WTC11 (cell line): ENCODE measurements around the gene ATP6V1C2. TPM values are rescaled to one million over a fixed set of nuclear protein-coding genes. Genes with fewer than 3 reads are reported as not detected.
A peak's percentile ranks its signal among the peaks of the same experiment; 100 is the strongest.

Source experiments
- ATAC-seq: fragments of 200-7000 bp; cut with Tn5 transposase; 2 replicates; pipeline ENCODE4 v1.10.0; 2021; ENCODE audit warnings: mild to moderate bottlenecking, moderate library complexity
- CTCF ChIA-PET: fragments of 300-600 bp; sonication (Branson Sonifier 250); formaldehyde crosslinking; loops from one replicate; lab custom pipeline; 2021; ENCODE audit warnings: antibody characterized with exemption; lab: Charles Lee
- POLR2A ChIA-PET: fragments of 350-600 bp; sonication (Branson Sonifier 250); formaldehyde crosslinking; loops from one replicate; lab custom pipeline; 2021; ENCODE audit warnings: antibody characterized with exemption; lab: Charles Lee
- DNase-seq: peaks from one replicate; pipeline ENCODE4 v3.0.0; 2021; ENCODE audit warnings: low spot score
- H3K27ac Mint-ChIP-seq: 2 replicates; pipeline ENCODE4 v1.8.0; 2021; ENCODE audit warnings: mixed read lengths
- H3K27me3 Mint-ChIP-seq: 2 replicates; pipeline ENCODE4 v1.8.0; 2021; ENCODE audit warnings: low read depth, mild to moderate bottlenecking, moderate library complexity, mixed read lengths
- H3K36me3 Mint-ChIP-seq: 2 replicates; pipeline ENCODE4 v1.8.0; 2021; ENCODE audit warnings: mixed read lengths
- H3K4me1 Mint-ChIP-seq: 2 replicates; pipeline ENCODE4 v1.8.0; 2022; ENCODE audit warnings: mixed read lengths
- H3K4me3 Mint-ChIP-seq: 2 replicates; pipeline ENCODE4 v1.8.0; 2021; ENCODE audit warnings: mild to moderate bottlenecking, moderate library complexity, mixed read lengths
- H3K9me3 Mint-ChIP-seq: 2 replicates; pipeline ENCODE4 v1.8.0; 2021; ENCODE audit warnings: mixed read lengths
- AR ChIP-seq: fragments of 250-450 bp; sonication (Bioruptor Pico); IDR thresholded peaks from 2 replicates; pipeline ENCODE4 v1.9.0; 2021; ENCODE audit warnings: mild to moderate bottlenecking
- CBFB ChIP-seq: sonication (generic); formaldehyde crosslinking; IDR thresholded peaks from 2 replicates; pipeline ENCODE4 v1.8.1; 2022; ENCODE audit warnings: mild to moderate bottlenecking, low read depth, missing genetic modification reagents
- CDX4 ChIP-seq: fragments of 250-450 bp; sonication (Bioruptor Pico); IDR thresholded peaks from 2 replicates; pipeline ENCODE4 v1.9.0; 2021; ENCODE audit warnings: moderate library complexity, mild to moderate bottlenecking, inconsistent platforms, borderline replicate concordance
- ESRRA ChIP-seq: sonication (generic); formaldehyde crosslinking; IDR thresholded peaks from 2 replicates; pipeline ENCODE4 v1.8.1; 2022; ENCODE audit warnings: mild to moderate bottlenecking, missing genetic modification reagents, borderline replicate concordance
- FOXP4 ChIP-seq: sonication (generic); formaldehyde crosslinking; IDR thresholded peaks from 2 replicates; pipeline ENCODE4 v1.8.0; 2022; ENCODE audit warnings: mild to moderate bottlenecking, missing genetic modification reagents
- JAZF1 ChIP-seq: fragments of 250-450 bp; sonication (Bioruptor Pico); IDR thresholded peaks from 2 replicates; pipeline ENCODE4 v1.9.0; 2021; ENCODE audit warnings: moderate library complexity, mild to moderate bottlenecking, inconsistent platforms
- OVOL2 ChIP-seq: fragments of 250-450 bp; sonication (Bioruptor Pico); IDR thresholded peaks from 2 replicates; pipeline ENCODE4 v1.9.0; 2021; ENCODE audit warnings: mild to moderate bottlenecking, borderline replicate concordance
- PREB ChIP-seq: sonication (generic); formaldehyde crosslinking; IDR thresholded peaks from 2 replicates; pipeline ENCODE4 v1.8.1; 2022; ENCODE audit warnings: mild to moderate bottlenecking, missing genetic modification reagents, moderate library complexity, borderline replicate concordance
- RELA ChIP-seq: sonication (generic); formaldehyde crosslinking; IDR thresholded peaks from 2 replicates; pipeline ENCODE4 v1.8.1; 2022; ENCODE audit warnings: missing genetic modification reagents, mild to moderate bottlenecking, borderline replicate concordance
- RORB ChIP-seq: fragments of 250-450 bp; sonication (Bioruptor Pico); IDR thresholded peaks from 2 replicates; pipeline ENCODE4 v1.9.0; 2021; ENCODE audit warnings: mild to moderate bottlenecking
- SOX15 ChIP-seq: fragments of 250-450 bp; sonication (Bioruptor Pico); IDR thresholded peaks from 2 replicates; pipeline ENCODE4 v1.9.0; 2021; ENCODE audit warnings: mild to moderate bottlenecking
- SP1 ChIP-seq: sonication (generic); formaldehyde crosslinking; conservative IDR thresholded peaks from 2 replicates; pipeline ENCODE4 v1.8.1; 2022; ENCODE audit warnings: missing genetic modification reagents
- ZBTB21 ChIP-seq: sonication (generic); formaldehyde crosslinking; IDR thresholded peaks from 2 replicates; pipeline ENCODE4 v1.8.1; 2023; ENCODE audit warnings: mild to moderate bottlenecking, missing genetic modification reagents, borderline replicate concordance
- ZNF121 ChIP-seq: sonication (generic); formaldehyde crosslinking; IDR thresholded peaks from 2 replicates; pipeline ENCODE4 v1.8.0; 2023; ENCODE audit warnings: missing genetic modification reagents
- ZNF232 ChIP-seq: sonication (generic); formaldehyde crosslinking; IDR thresholded peaks from 2 replicates; pipeline ENCODE4 v1.8.0; 2022; ENCODE audit warnings: mild to moderate bottlenecking, missing genetic modification reagents
- total RNA-seq: library from RNA; stranded (reverse); gene quantifications from 3 replicates; pipeline ENCODE4 v1.2.3, GENCODE V29; 2021

ATP6V1C2 gene
- total RNA-seq, 1 experiment from 2014 or later: 0.42 TPM

DNA sequence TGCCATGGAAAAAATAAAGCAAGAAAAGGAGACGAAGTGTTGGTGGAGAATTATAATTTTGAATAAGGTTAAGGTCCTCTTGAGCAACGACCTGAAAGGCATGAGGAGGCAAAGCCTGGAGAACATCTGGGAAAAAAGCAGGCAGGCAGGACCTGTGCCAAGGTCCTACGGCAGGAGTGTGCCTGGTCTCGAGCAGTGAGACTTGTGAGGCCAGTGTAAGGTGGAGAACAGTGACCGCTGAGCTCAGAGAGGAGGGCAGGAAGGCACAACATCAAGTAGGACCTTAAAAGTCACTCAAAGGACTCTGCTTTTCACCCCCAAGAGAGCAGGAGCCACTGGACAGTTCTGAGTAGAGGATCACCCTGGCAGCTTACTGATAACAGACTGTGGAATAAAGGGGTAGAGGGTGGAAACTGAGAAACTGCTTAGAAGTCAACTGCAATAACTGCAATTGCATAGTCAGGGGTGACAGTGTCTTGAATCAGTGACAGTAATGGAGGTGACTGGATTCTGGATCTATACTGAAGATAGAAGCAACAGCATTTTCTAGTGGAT is 35.2 kb upstream of the ATP6V1C2 start:
- ATAC-seq (no peak), DNase-seq (no peak)
- no peak overlapping the region for H3K4me3 Mint-ChIP-seq
- CTCF ChIA-PET: interaction anchor here (0.6 kb wide), 1 partner anchor 848 kb away, joined by 3 read pairs; no protein-coding TSS in a partner anchor
- TF ChIP-seq OVOL2 (no peak), PREB (no peak)
- POLR2A ChIA-PET: no interaction called here
- no peaks in the 10 kb centered on the region for H3K27me3 Mint-ChIP-seq
- peaks cover 2% of the 10 kb centered on the region; the same call in 1 of the 2 replicates for H3K4me1 Mint-ChIP-seq
- H3K36me3 Mint-ChIP-seq: peaks cover 14% of the 10 kb centered on the region
- no peaks in the 10 kb centered on the region for H3K9me3 Mint-ChIP-seq
- no peak overlapping the region; the same call in 1 of the 2 replicates for H3K27ac Mint-ChIP-seq

GRCh38 chr2:10688921-10689807 is 32.3 kb upstream of the ATP6V1C2 start:
- DNase-seq (no peak), ATAC-seq (peak; percentile 11; the same call in 1 of the 2 replicates)
- no peak for TF ChIP-seq RORB (CRISPR knock-in tag)
- TF ChIP-seq CDX4: no peak
- no peak for TF ChIP-seq SOX15 (CRISPR knock-in tag)
- TF ChIP-seq SP1 (CRISPR knock-in tag): no peak
- no peak for TF ChIP-seq ESRRA (CRISPR knock-in tag)
- TF ChIP-seq JAZF1 (CRISPR knock-in tag): no peak
- TF ChIP-seq CBFB (CRISPR knock-in tag): no peak
- TF ChIP-seq AR (CRISPR knock-in tag): no peak
- no peak for TF ChIP-seq ZBTB21
- TF ChIP-seq ZNF232 (CRISPR knock-in tag): no peak
- TF ChIP-seq RELA (CRISPR knock-in tag): no peak
- no peaks in the 10 kb centered on the region for H3K9me3 Mint-ChIP-seq
- H3K27me3 Mint-ChIP-seq: no peaks in the 10 kb centered on the region
- ChIA-PET POLR2A (interaction anchor here (0.5 kb wide), 1 partner anchor 444 kb away, joined by 3 read pairs; a partner anchor contains a TSS), CTCF (interaction anchor here (0.8 to 1.1 kb wide), 2 partner anchors 11 to 444 kb away, joined by 3 to 4 read pairs; a partner anchor contains a TSS)
- H3K4me1 Mint-ChIP-seq: peaks cover 2% of the 10 kb centered on the region; the same call in 1 of the 2 replicates
- 0 out of 2 replicates have a peak overlapping the region, but pooled peaks have one; percentile 89 for H3K27ac Mint-ChIP-seq
- H3K36me3 Mint-ChIP-seq: no peaks in the 10 kb centered on the region; the same call in 1 of the 2 replicates
- H3K4me3 Mint-ChIP-seq: no peak overlapping the region

GRCh38 chr2:10691521-10691920 is 29.9 kb upstream of the ATP6V1C2 start:
- Mint-ChIP-seq H3K9me3 (no peaks in the 10 kb centered on the region), H3K4me1 (peaks cover 2% of the 10 kb centered on the region; the same call in 1 of the 2 replicates), H3K27ac (no peak overlapping the region; the same call in 1 of the 2 replicates), H3K4me3 (no peak overlapping the region), H3K27me3 (no peaks in the 10 kb centered on the region), H3K36me3 (no peaks in the 10 kb centered on the region)
- ATAC-seq (no peak), DNase-seq (no peak)
- CTCF ChIA-PET: no interaction called here
- POLR2A ChIA-PET: no interaction called here
- TF ChIP-seq SOX15 (CRISPR knock-in tag) (no peak), ZNF121 (peak; percentile 25; the same call in 1 of the 2 replicates), FOXP4 (CRISPR knock-in tag) (no peak)
